HUES6 (cell line): ENCODE data around the gene ZCRB1.
"Not testable (repeated sequence)": the region's sequence is repeated elsewhere in the genome, so short reads cannot be mapped to it uniquely, and the experiment has no call there.

ENCODE experiments used
- H3K27ac ChIP-seq: 2 replicates; pipeline ENCODE4 v1.7.0; 2013; ENCODE audit warnings: low read depth, mild to moderate bottlenecking, low read length, inconsistent platforms
- H3K27me3 ChIP-seq: 2 replicates; pipeline ENCODE4 v1.6.1; 2013; ENCODE audit warnings: low read length; ENCODE audit not compliant: control insufficient read depth, insufficient read depth
- H3K36me3 ChIP-seq: 2 replicates; pipeline ENCODE4 v1.6.1; 2013; ENCODE audit warnings: low read length; ENCODE audit not compliant: control insufficient read depth, insufficient read depth
- H3K4me1 ChIP-seq: 2 replicates; pipeline ENCODE4 v1.6.1; 2013; ENCODE audit warnings: low read length; ENCODE audit not compliant: control insufficient read depth, insufficient read depth
- H3K4me3 ChIP-seq: 2 replicates; pipeline ENCODE4 v1.5.1; 2013; ENCODE audit warnings: low read depth, low read length
- H3K9ac ChIP-seq: one replicate; pipeline ENCODE4 v1.6.1; 2013; ENCODE audit warnings: mild to moderate bottlenecking, low read length
- H3K9me3 ChIP-seq: 2 replicates; pipeline ENCODE4 v1.6.1; 2013; ENCODE audit warnings: low read depth, low read length; ENCODE audit not compliant: control insufficient read depth, insufficient read depth

ZCRB1 gene

GRCh38 chr12:42350021-42350407, 24.1 kb upstream of the ZCRB1 start:
- H3K4me1 ChIP-seq, H3K9ac ChIP-seq, H3K9me3 ChIP-seq, H3K4me3 ChIP-seq, H3K27ac ChIP-seq, H3K27me3 ChIP-seq: not testable (repeated sequence)
- H3K36me3 ChIP-seq, result peaks cover 35% of the 10 kb centered on the region

GRCh38 chr12:42349119-42350020, 23.5 kb upstream of the ZCRB1 start:
- H3K27ac ChIP-seq, H3K9ac ChIP-seq, H3K4me3 ChIP-seq, H3K4me1 ChIP-seq, H3K9me3 ChIP-seq, H3K27me3 ChIP-seq: not testable (repeated sequence)
- peaks cover 29% of the 10 kb centered on the region for H3K36me3 ChIP-seq

- Histone ChIP-seq H3K9me3 (peaks cover 3% of the 10 kb centered on the region; the same call in 1 of the 2 replicates), H3K4me3 (no peak overlapping the region), H3K9ac (no peak overlapping the region), H3K27ac (no peak overlapping the region), H3K4me1 (no peaks in the 10 kb centered on the region), H3K36me3 (peaks cover 13% of the 10 kb centered on the region), H3K27me3 (no peaks in the 10 kb centered on the region)
Observed at GRCh38 chr12:42346403-42347002, 20.6 kb upstream of the ZCRB1 start.

- no peak overlapping the region for H3K4me3 ChIP-seq
- no peaks in the 10 kb centered on the region for H3K4me1 ChIP-seq
- H3K9me3 ChIP-seq, result no peaks in the 10 kb centered on the region; the same call in 1 of the 2 replicates
- H3K27ac ChIP-seq, result no peak overlapping the region
- H3K36me3 ChIP-seq, result peaks cover 3% of the 10 kb centered on the region; the same call in 1 of the 2 replicates
- no peaks in the 10 kb centered on the region for H3K27me3 ChIP-seq
- no peak overlapping the region for H3K9ac ChIP-seq
Observed at GRCh38 chr12:42343721-42344120, 17.8 kb upstream of the ZCRB1 start.

GRCh38 chr12:42342028-42342427, 16.1 kb upstream of the ZCRB1 start:
- Histone ChIP-seq H3K27me3 (no peaks in the 10 kb centered on the region), H3K9ac (no peak overlapping the region), H3K4me1 (no peaks in the 10 kb centered on the region), H3K4me3 (no peak overlapping the region), H3K27ac (no peak overlapping the region), H3K9me3 (no peaks in the 10 kb centered on the region), H3K36me3 (peaks cover 3% of the 10 kb centered on the region; the same call in 1 of the 2 replicates)

- no peaks in the 10 kb centered on the region; the same call in 1 of the 2 replicates for H3K4me1 ChIP-seq
- H3K9ac ChIP-seq, result no peak overlapping the region
- no peak overlapping the region for H3K27ac ChIP-seq
- peaks cover 11% of the 10 kb centered on the region for H3K36me3 ChIP-seq
- H3K27me3 ChIP-seq, result no peaks in the 10 kb centered on the region
- H3K4me3 ChIP-seq, result no peak overlapping the region
- H3K9me3 ChIP-seq, result no peaks in the 10 kb centered on the region
Observed at GRCh38 chr12:42338280-42338679, 12.4 kb upstream of the ZCRB1 start.

- no peaks in the 10 kb centered on the region for H3K9me3 ChIP-seq
- no peaks in the 10 kb centered on the region for H3K27me3 ChIP-seq
- H3K36me3 ChIP-seq, result peaks cover 10% of the 10 kb centered on the region
- no peak overlapping the region for H3K4me3 ChIP-seq
- no peak overlapping the region for H3K27ac ChIP-seq
- H3K4me1 ChIP-seq, result peaks cover 8% of the 10 kb centered on the region
- H3K9ac ChIP-seq, result no peak overlapping the region
Observed at GRCh38 chr12:42336286-42336685, 10.4 kb upstream of the ZCRB1 start.

GRCh38 chr12:42332301-42333285, 6.7 kb upstream of the ZCRB1 start:
- no peak overlapping the region for H3K9ac ChIP-seq
- peaks cover 14% of the 10 kb centered on the region for H3K4me1 ChIP-seq
- H3K4me3 ChIP-seq, result no peak overlapping the region

GRCh38 chr12:42330097-42330496, 4.2 kb upstream of the ZCRB1 start:
- H3K9me3 ChIP-seq, H3K4me3 ChIP-seq, H3K36me3 ChIP-seq, H3K27me3 ChIP-seq, H3K27ac ChIP-seq, H3K9ac ChIP-seq: not testable (repeated sequence)
- peaks cover 23% of the 10 kb centered on the region for H3K4me1 ChIP-seq

More at GRCh38 chr12:42332301-42333285, 6.7 kb upstream of the ZCRB1 start:
- Histone ChIP-seq H3K27ac (no peak overlapping the region), H3K36me3 (peaks cover 11% of the 10 kb centered on the region), H3K9me3 (no peaks in the 10 kb centered on the region), H3K27me3 (no peaks in the 10 kb centered on the region)

GRCh38 chr12:42327227-42327590, 1.3 kb upstream of the ZCRB1 start:
- Histone ChIP-seq H3K4me1 (peaks cover 26% of the 10 kb centered on the region), H3K9ac (peak overlapping the region; percentile 76), H3K27me3 (no peaks in the 10 kb centered on the region), H3K27ac (no peak overlapping the region), H3K36me3 (peaks cover 14% of the 10 kb centered on the region; the same call in 1 of the 2 replicates), H3K9me3 (no peaks in the 10 kb centered on the region), H3K4me3 (peak overlapping the region; percentile 89)
